WERI-Rb-1 (cell line): ENCODE data around the gene USP49.

Source experiments
- DNase-seq: peaks from one replicate; pipeline ENCODE4 v3.0.0-alpha.2; 2020
- H3K27ac ChIP-seq: fragments of 250-450 bp; sonication (Bioruptor Pico); 2 replicates; pipeline ENCODE4 v1.5.1; 2020; ENCODE audit warnings: mild to moderate bottlenecking, moderate library complexity
- H3K27me3 ChIP-seq: fragments of 250-450 bp; sonication (Bioruptor Pico); 2 replicates; pipeline ENCODE4 v1.5.1; 2021; ENCODE audit warnings: mild to moderate bottlenecking, low read depth, moderate library complexity; ENCODE audit not compliant: insufficient read depth, severe bottlenecking
- H3K36me3 ChIP-seq: fragments of 250-450 bp; sonication (Bioruptor Pico); 2 replicates; pipeline ENCODE4 v1.5.1; 2020; ENCODE audit warnings: mild to moderate bottlenecking, moderate library complexity
- H3K4me3 ChIP-seq: 2 replicates; pipeline ENCODE4 v1.5.1; 2011; ENCODE audit warnings: low read depth, mild to moderate bottlenecking, control low read depth, low read length
- H3K9me3 ChIP-seq: fragments of 250-450 bp; sonication (Bioruptor Pico); 2 replicates; pipeline ENCODE4 v1.5.1; 2021; ENCODE audit warnings: mild to moderate bottlenecking, moderate library complexity; ENCODE audit not compliant: severe bottlenecking
- TF ChIP-seq, protein P1 (sequence below): IDR thresholded peaks from 2 replicates; pipeline ENCODE4 v1.5.1; 2011; ENCODE audit warnings: low read depth, mild to moderate bottlenecking, control low read depth, inconsistent platforms, low read length

USP49 gene

GRCh38 chr6:41822021-41822420, 73.2 kb downstream of the USP49 start:
- no peak overlapping the region for H3K27ac ChIP-seq
- peaks cover 50% of the 10 kb centered on the region for H3K36me3 ChIP-seq
- TF ChIP-seq, protein P1, sequence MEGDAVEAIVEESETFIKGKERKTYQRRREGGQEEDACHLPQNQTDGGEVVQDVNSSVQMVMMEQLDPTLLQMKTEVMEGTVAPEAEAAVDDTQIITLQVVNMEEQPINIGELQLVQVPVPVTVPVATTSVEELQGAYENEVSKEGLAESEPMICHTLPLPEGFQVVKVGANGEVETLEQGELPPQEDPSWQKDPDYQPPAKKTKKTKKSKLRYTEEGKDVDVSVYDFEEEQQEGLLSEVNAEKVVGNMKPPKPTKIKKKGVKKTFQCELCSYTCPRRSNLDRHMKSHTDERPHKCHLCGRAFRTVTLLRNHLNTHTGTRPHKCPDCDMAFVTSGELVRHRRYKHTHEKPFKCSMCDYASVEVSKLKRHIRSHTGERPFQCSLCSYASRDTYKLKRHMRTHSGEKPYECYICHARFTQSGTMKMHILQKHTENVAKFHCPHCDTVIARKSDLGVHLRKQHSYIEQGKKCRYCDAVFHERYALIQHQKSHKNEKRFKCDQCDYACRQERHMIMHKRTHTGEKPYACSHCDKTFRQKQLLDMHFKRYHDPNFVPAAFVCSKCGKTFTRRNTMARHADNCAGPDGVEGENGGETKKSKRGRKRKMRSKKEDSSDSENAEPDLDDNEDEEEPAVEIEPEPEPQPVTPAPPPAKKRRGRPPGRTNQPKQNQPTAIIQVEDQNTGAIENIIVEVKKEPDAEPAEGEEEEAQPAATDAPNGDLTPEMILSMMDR: no peak
- H3K9me3 ChIP-seq: no peaks in the 10 kb centered on the region
- no peaks in the 10 kb centered on the region for H3K27me3 ChIP-seq
- no peak overlapping the region for H3K4me3 ChIP-seq
- DNase-seq: no peak

DNA sequence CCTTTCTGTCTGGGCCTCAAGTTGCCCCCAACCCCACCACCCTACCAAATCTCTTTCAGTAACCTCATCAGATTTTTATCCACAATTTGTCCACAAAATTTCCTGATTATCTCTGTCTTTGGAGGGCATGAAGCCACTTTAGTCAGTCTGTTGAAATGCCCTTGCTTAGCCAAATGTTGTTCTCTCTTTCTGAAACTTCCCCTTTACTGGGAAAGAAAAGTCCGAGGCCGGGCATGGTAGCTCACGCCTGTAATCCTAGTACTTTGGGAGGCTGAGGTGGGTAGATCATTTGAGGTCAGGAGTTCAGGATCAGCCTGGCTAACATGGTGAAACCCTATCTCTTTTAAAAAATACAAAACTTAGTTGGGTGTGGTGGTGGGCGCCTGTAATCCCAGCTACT, 73.9 kb downstream of the USP49 start:
- H3K9me3 ChIP-seq: no peaks in the 10 kb centered on the region
- DNase-seq: no peak
- TF ChIP-seq, protein P1: no peak
- H3K27ac ChIP-seq: no peak overlapping the region
- H3K27me3 ChIP-seq: no peaks in the 10 kb centered on the region
- H3K36me3 ChIP-seq: peaks cover 46% of the 10 kb centered on the region
- H3K4me3 ChIP-seq: no peak overlapping the region

DNA sequence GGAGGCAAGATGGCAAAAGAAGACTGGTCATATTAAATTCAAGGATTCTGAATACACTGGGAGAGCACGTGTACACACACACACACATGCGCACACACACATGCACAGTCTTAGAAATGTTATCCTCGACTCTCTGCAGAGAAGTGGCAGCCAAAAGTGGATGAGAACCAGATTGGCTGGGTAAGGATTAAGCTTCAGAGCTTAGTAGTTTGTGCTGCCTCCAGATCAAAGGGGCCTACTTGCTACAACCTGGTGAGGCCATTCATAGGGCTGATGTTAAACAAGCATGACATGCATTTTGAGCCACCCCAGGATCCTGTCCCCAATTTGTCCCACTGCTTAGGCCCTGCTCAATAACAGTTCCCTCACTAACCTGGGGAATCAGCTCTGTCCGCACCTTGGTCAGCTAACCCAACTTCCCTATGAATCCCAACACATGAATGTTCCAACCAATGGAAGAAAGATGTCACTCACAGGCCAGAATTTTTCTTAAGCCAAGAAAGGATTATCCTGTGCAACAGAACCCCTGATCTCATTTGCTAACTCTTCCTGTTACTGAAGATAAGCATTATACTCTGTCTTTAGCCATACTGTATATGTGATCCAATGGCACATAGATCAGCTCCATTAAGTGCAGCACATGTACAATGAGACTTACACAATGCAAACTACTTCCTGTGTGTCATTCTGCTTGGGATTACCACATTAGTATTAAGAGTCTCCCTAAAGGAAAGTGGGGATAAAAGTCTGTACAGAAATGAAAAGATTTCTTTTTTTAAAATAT, 76.7 kb downstream of the USP49 start:
- H3K9me3 ChIP-seq: no peaks in the 10 kb centered on the region
- TF ChIP-seq, protein P1: no peak
- peak overlapping the region; percentile 26 for H3K4me3 ChIP-seq
- DNase-seq: peak; percentile 92
- H3K36me3 ChIP-seq: peaks cover 38% of the 10 kb centered on the region
- H3K27ac ChIP-seq: peak overlapping the region; percentile 63
- H3K27me3 ChIP-seq: no peaks in the 10 kb centered on the region

DNA sequence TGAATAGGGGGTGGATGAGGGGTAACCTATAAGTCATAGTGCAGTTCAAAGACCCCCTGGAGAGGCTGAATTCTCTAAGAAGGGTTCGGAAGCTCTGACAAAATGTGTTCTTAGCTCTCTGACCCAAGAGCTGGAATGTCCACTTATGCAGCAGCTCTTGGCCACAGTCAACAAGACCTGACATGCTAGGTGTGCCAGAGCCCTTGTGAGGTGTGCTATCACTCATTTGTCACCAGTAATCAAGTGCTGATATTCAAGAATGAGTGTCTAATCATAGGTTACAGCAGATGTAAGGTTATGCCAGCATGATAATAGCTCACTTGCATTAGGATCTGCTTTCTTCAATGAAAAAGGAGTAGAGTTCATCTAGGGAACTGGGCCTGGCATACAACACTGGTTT, 79.6 kb downstream of the USP49 start:
- Histone ChIP-seq H3K27me3 (no peaks in the 10 kb centered on the region), H3K9me3 (no peaks in the 10 kb centered on the region), H3K36me3 (peaks cover 15% of the 10 kb centered on the region), H3K4me3 (no peak overlapping the region), H3K27ac (no peak overlapping the region)
- DNase-seq: no peak
- TF ChIP-seq, protein P1: no peak

GRCh38 chr6:41814629-41815028, 80.5 kb downstream of the USP49 start:
- Histone ChIP-seq H3K9me3 (no peaks in the 10 kb centered on the region), H3K27me3 (no peaks in the 10 kb centered on the region), H3K27ac (no peak overlapping the region), H3K4me3 (no peak overlapping the region), H3K36me3 (peaks cover 17% of the 10 kb centered on the region)
- no peak for DNase-seq
- TF ChIP-seq, protein P1: no peak

GRCh38 chr6:41813956-41814355, 81.2 kb downstream of the USP49 start:
- peak overlapping the region; percentile 2; the same call in 1 of the 2 replicates for H3K27ac ChIP-seq
- no peak overlapping the region for H3K4me3 ChIP-seq
- no peak for DNase-seq
- H3K27me3 ChIP-seq: no peaks in the 10 kb centered on the region
- H3K9me3 ChIP-seq: no peaks in the 10 kb centered on the region
- H3K36me3 ChIP-seq: peaks cover 21% of the 10 kb centered on the region
- TF ChIP-seq, protein P1: no peak
